Stimulated activated naive CD8-positive, alpha-beta T cell treated with anti-CD3 and anti-CD28 coated beads, Interleukin-15, amount 100 ng/mL, for 72 hours (primary cell): ENCODE measurements around the gene SFTPA2.
"Not testable (repeated sequence)": the region's sequence is repeated elsewhere in the genome, so short reads cannot be mapped to it uniquely, and the experiment has no call there.

Experiments used
- ATAC-seq: fragments of 150-1000 bp; cut with Tn5 transposase; 2 replicates; pipeline ENCODE4 v1.10.0; 2021; ENCODE audit warnings: mild to moderate bottlenecking, moderate library complexity
- DNase-seq, 2 donors: peaks; one replicate each; pipeline ENCODE4 v3.0.0; 2021 to 2022
- H3K27ac Mint-ChIP-seq, 2 donors: one replicate each; pipeline ENCODE4 v1.8.0; 2022; ENCODE audit warnings: mild to moderate bottlenecking in 2 of 2, mixed read lengths in 2 of 2, moderate library complexity in 2 of 2
- H3K27me3 Mint-ChIP-seq: one replicate; pipeline ENCODE4 v1.8.0; 2022; ENCODE audit warnings: mixed read lengths
- H3K4me1 Mint-ChIP-seq: one replicate; pipeline ENCODE4 v1.8.0; 2022; ENCODE audit warnings: mild to moderate bottlenecking, mixed read lengths
- H3K4me3 Mint-ChIP-seq, 2 donors: one replicate each; pipeline ENCODE4 v1.8.0; 2022; ENCODE audit warnings: mild to moderate bottlenecking in 2 of 2, mixed read lengths in 2 of 2, moderate library complexity in 1 of 2
- H3K9me3 Mint-ChIP-seq, 2 donors: one replicate each; pipeline ENCODE4 v1.8.0; 2022; ENCODE audit warnings: mixed read lengths in 2 of 2

SFTPA2 gene

DNA sequence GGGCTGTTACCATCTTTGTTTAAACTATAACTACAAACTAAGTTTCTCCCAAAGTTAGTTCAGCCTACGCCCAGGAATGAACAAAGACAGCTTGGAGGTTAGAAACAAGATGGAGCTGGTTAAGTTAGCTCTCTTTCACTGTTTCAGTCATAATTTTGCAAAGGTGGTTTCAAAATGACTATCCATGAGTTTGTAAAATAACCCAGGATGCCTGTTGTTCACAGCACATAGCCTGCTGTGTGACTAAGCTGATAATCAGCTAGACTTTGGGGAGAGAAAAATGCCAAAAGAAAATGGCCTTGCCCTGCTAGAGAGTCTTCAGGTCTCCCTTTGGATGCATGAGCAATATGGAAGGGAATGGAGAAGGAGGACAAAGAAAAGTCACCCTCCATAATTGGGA lies 19.3 kb downstream of the SFTPA2 start:
- H3K4me1 Mint-ChIP-seq, H3K27me3 Mint-ChIP-seq, H3K27ac Mint-ChIP-seq, DNase-seq, H3K4me3 Mint-ChIP-seq, H3K9me3 Mint-ChIP-seq: not testable (repeated sequence)
- peak; percentile 83 for ATAC-seq

DNA sequence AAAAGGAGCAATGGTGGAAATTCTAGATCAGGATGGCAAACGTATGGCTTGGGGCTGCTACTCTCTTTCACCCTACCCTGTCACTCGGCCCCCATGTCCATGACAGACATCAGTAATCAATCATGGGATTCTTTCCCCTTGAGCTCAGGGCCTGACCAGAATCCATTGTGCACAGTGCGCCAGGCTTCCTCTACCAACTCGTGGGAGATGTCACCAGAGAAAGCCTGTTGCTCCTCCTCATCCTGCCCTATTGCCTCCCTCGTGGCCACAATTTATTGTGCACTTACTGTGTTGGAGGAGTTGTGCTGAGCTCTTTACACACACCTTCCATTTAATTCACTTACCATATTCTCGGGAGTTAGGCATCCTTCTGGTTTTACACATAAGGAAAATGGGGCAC lies 21.9 kb downstream of the SFTPA2 start:
- not testable (repeated sequence) for H3K4me1 Mint-ChIP-seq, DNase-seq, H3K9me3 Mint-ChIP-seq, ATAC-seq, H3K27me3 Mint-ChIP-seq, H3K27ac Mint-ChIP-seq, H3K4me3 Mint-ChIP-seq

DNA sequence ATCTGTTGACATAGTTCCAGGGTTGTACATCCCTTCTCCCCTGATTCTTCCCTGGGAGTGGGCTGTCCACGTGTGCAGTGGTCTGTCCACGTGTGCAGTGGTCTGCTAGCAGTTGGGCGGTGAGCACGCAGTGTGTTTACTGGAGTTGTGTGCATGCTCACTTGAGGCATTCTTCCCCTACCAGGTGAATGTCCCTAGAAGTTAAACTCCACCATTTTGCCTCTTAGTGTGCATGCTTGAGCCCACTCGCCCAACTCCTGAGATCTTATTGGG lies 26.4 kb downstream of the SFTPA2 start:
- DNase-seq, H3K27me3 Mint-ChIP-seq, H3K4me1 Mint-ChIP-seq, H3K9me3 Mint-ChIP-seq, H3K27ac Mint-ChIP-seq, ATAC-seq, H3K4me3 Mint-ChIP-seq: not testable (repeated sequence)

DNA sequence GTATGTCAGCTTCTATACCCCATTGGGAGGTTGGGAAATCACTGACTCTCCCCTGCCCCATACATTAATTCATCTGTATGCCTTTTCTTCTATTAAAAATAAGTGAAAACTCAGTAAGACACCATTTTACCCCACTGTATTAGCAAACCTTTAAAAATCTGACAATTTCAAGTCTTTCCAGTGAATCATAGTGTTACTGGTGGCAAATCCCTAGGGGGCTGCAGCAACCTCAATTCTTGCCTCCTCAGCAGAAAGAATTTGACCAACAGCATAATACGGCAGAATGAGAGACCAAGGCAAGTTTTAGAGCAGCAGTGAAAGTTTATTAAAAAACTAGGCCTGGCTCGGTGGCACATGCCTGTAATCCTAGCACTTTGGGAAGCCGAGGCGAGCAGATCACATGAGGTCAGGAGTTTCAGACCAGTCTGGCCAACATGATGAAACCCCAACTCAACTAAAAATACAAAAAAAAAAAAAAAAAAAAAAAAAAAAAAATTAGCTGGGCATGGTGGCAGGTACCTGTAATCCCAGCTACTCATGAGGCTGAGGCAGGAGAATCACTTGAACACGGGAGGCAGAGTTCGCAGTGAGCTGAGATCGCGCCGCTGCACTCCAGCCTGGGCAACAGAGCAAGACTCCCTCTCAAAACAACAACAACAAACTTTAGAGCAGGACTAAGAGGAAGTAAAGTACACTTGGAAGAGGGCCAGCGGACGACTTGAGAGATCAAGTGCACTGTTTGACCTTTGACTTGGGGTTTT lies 26.9 kb downstream of the SFTPA2 start:
- not testable (repeated sequence) for H3K27ac Mint-ChIP-seq, ATAC-seq, DNase-seq, H3K4me3 Mint-ChIP-seq, H3K4me1 Mint-ChIP-seq, H3K9me3 Mint-ChIP-seq, H3K27me3 Mint-ChIP-seq

DNA sequence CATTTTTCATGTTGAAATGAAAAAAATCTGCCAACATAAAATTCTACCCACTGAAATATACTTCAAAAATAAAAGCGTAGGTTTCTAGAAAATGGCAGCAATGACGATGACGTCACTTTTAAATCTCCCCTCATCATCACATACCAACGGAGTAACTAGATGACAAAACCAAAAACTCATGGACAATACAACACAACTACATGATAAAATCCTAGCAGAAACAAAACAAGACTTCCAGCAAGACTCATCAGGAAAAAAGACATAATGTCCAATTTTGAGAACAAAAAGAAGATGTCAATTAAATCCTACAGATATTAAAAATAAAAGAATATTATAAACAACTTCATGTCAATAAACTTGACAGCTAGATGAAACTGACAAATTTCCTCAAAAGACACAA lies 31.9 kb downstream of the SFTPA2 start:
- not testable (repeated sequence) for H3K27ac Mint-ChIP-seq, H3K9me3 Mint-ChIP-seq, ATAC-seq, DNase-seq, H3K27me3 Mint-ChIP-seq, H3K4me1 Mint-ChIP-seq, H3K4me3 Mint-ChIP-seq

DNA sequence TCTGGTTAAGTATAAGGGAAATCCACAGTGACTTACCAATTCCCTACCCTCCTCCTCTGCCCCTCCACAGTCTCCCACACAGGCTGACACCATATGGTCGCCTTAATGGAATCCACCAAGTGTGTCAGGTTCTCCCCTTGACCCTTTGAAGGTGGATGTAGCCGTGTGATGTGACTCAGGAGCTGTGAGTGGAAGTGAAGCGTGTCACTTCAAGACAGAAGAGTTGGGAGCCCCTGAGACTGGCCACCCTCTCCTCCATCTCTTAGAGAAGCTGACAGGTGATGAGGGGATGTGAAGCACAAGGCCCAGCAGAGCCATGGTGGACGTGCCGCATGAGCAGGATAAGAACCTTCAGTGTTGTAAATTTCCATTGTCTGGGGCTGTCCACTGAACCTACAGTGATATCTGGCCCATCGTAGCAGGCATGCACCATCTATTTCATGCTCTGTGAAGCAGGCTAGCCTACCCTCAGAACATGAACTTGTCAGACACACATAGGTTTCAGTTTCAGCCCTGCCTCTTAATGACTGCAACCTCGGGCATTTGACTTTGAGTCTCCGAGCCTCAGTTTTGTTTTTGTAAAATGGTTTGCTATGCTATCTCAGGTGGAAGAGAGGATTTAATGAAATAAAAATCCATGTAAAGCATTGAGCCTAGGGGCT lies 35.0 kb downstream of the SFTPA2 start:
- DNase-seq, H3K4me1 Mint-ChIP-seq, H3K27me3 Mint-ChIP-seq, H3K9me3 Mint-ChIP-seq, ATAC-seq, H3K4me3 Mint-ChIP-seq, H3K27ac Mint-ChIP-seq: not testable (repeated sequence)

DNA sequence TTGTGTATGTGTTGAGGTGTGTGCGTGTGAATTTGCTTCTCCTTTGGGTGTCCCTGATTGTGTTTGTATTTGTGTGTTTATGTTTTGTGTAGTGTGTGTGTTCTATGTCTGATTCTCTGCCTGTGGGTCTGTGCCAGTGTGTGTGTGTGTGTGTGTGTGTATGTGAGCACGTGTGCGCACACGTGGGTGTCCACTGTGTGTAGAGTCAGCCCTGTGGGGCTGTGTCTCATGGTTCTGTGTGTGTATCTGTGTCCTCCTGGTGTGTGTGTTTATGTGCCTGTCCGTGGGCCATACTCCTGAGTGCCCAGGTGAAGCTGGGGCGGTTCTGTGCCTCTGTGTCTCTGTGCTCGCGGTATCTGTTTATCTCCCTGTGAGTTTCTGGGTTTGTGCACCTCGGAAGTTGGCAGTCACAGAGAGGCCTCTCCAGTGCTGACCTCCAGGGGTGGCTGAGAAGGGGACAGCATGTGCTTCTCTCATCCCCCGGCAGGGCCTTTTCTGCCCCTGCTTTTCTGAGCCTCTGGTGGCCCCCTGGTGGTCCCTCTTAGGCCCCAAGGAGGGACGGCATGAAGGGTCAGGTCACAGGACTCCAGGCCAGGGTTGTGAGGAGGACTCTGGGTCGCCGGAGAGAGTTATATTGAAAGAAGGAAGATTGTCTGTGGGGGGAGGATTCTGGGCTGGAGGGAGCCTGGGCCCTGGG lies 36.9 kb downstream of the SFTPA2 start:
- DNase-seq, H3K27me3 Mint-ChIP-seq, H3K4me1 Mint-ChIP-seq, H3K4me3 Mint-ChIP-seq, H3K9me3 Mint-ChIP-seq, ATAC-seq: not testable (repeated sequence)
- H3K27ac Mint-ChIP-seq, result peak overlapping the region in 1 of 2 donors; percentile 64

DNA sequence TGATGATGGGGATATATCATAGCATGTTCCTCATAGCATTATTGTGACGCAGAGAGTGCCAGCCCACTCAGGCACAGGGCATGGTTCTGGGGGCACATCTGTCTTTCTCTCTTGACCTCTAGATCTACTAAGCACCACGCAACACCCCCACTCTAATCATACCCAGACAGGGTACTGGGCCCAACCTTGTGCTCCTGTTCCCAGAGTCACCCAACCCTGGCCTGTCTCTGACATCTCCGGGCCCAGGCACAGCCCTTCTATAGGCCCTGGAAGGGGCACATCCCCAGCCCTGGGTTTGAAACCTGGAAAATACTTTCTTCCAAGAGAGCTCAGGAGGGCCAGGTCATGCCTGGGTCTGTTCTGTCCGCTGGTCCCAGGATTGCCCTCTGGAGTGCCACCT lies 37.7 kb downstream of the SFTPA2 start:
- peak; percentile 9 for ATAC-seq
- not testable (repeated sequence) for H3K4me1 Mint-ChIP-seq, H3K9me3 Mint-ChIP-seq, H3K4me3 Mint-ChIP-seq, DNase-seq, H3K27ac Mint-ChIP-seq, H3K27me3 Mint-ChIP-seq

DNA sequence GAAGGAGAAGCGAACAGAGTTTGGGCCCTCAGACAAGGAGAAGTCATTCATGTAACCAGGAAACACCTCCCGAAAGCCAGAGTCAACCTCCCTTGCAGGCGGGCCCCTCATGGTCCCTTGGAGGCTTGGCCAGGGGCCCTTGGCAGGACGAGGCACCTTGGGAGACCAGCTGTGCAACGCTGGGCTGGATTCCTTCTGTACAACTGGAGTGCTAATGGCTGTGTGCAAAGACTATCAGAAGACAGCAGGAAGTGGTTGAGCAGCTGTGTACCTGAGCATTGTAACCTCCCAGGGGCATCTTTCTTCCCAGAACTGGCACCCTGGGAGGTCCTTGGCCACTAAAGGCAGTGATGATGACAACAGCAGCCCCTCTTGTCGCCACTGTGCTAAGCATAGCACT lies 38.5 kb downstream of the SFTPA2 start:
- H3K27me3 Mint-ChIP-seq, DNase-seq, ATAC-seq, H3K4me1 Mint-ChIP-seq, H3K4me3 Mint-ChIP-seq, H3K9me3 Mint-ChIP-seq, H3K27ac Mint-ChIP-seq: not testable (repeated sequence)

DNA sequence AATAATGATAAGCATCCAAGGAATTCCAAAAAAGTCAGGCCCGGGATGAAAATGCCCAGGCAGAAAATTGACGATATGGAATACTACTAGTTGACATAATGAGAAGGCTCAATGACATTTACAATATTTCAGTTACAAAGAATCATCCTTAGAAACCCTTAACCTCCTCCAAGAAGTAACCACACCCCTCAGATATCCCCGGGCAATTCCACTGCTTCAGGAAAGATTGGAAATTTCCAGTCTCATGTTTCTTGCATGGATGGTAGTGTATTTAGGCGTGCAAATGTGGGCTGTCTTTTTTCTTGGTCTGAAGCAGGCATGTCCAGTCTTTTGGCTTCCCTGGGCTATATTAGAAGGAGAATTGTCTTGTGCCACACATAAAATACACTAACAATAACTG lies 42.6 kb downstream of the SFTPA2 start:
- H3K27me3 Mint-ChIP-seq, DNase-seq, H3K27ac Mint-ChIP-seq, H3K4me3 Mint-ChIP-seq, H3K9me3 Mint-ChIP-seq, H3K4me1 Mint-ChIP-seq, ATAC-seq: not testable (repeated sequence)

DNA sequence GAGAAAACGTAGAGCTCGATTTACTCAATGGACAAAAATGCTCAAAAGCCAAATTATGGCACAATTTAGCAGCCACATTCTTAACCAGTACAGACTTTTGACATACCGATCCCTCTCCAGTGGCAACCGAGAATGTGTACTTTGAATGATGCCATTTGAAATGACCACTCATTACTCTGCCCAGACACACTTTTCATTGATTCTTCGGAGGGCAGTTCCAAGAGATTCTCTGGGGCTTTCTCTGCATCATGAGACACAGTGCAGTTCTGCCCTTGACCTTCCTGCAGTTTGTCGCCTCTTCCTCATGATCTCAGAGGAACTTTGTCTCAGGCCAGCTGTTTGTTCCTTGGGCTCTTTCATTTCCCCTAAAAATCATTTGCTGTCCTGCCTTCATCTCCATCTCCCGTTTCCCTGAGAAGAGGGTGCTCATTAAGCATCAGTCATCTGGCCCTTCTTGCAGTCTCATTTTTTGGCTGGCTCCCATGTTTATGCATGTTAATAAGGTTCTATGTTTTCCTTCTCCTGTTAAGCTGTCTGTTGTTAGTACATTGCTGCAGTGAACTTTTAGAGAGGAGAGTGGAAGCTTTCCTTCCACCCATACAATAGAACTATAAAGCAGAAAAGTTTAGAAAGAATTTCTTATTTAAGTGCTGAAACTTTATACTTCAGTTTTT lies 43.5 kb downstream of the SFTPA2 start:
- H3K27ac Mint-ChIP-seq, H3K4me1 Mint-ChIP-seq, H3K9me3 Mint-ChIP-seq, H3K4me3 Mint-ChIP-seq, DNase-seq, H3K27me3 Mint-ChIP-seq, ATAC-seq: not testable (repeated sequence)

DNA sequence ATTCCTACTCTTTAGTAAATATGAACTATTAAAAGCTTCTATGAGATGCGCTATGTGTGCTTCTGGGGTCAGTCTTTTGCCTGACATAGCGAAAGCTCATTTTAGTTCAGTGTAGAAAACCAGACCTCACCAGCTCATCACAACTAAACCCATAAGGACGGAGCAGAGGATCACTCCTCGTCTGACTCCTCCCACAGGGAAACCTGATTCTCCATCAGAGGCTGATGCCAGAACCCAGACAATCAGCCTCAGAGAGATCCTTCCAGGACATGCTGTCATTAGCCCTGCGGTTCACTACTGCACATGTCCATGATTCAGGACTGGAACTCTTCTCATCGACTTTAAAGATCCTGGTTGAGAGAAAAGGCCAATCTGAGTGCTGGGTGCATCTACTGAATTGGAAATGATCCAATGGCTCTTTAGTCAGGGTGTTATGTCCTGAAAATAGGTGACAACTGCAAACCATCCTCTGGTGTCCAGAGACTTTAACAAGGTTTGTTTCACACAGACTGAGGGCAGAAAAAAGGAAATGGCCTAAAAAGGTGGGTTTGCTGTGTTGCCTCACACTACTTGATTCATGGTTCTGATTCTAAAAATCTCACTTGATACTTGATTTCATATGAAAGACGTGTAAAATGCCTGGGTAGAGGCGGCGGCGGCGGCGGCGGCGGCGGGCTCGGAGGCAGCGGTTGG lies 48.2 kb downstream of the SFTPA2 start, which contains the start of gene EIF5AL1:
EIF5AL1 (plus strand) TSS at position 643 of the 693 bp plus-strand sequence. CDS start 117 bp downstream, outside the sequence.
- not testable (repeated sequence) for H3K27me3 Mint-ChIP-seq, DNase-seq, H3K4me3 Mint-ChIP-seq, H3K9me3 Mint-ChIP-seq, H3K4me1 Mint-ChIP-seq, ATAC-seq
- peak within 1 kb of the TSS in 1 of 2 donors; percentile 54 for H3K27ac Mint-ChIP-seq

DNA sequence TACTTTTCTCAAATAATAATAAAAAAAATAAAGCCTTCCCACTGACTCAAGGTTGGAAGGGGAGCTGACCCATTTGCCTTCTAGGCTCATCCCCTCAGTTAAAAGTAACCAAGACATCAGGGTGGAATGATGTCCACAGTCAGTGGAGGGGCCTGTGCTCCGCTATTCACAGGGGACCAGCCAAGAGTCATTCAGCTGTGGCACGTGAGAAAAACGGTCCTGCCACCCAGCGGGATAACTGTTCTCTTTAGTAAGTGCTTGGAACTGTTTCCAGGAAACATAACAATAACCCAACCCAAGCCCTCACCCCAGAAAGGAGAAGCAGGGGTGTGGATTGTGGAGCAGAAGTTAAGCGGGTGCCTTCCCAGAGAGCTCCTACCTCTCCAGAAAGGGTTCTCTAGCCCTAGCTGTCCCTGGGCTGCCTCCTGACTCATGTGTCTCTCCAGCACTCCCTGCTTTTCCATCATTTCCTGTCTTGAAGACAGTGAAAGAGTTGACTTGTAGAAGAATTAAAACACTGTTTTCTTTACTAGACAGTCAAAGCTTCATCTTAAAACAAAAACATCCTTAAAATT lies 50.2 kb downstream of the SFTPA2 start:
- ATAC-seq, result not testable (repeated sequence)

DNA sequence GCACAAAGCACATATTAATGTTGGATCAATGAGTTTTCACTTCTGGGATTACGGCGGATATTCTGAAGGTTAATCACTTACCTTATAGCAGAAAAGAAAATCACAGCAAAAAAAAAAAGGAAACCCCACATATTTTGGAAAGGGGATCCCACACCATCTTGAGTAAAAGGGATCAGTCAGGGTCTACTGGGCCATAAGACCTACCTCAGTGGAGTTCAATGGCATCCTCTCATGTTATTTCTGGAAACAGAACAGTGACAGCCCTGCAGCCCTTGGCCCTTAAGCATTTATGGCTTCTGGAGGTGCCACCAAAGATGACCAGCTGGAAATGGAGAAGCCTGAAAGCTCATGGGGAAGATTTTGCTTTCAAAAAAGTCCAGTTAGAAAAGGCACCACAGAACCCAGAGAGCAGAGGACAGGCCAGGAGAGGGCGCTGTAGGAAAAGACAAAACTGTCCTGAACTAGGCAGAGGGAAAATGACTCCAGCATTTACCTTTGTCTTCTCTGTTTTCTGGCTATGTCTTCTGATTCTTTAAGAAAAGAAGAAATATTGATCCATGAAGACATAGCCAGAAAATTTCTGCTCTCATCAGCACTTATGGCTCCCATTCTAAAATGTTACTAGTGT lies 50.8 kb downstream of the SFTPA2 start:
- not testable (repeated sequence) for DNase-seq, H3K9me3 Mint-ChIP-seq, H3K4me1 Mint-ChIP-seq, H3K27ac Mint-ChIP-seq, H3K4me3 Mint-ChIP-seq
- H3K27me3 Mint-ChIP-seq, result peaks cover 23% of the 10 kb centered on the region
- peak; percentile 43 for ATAC-seq

More for the DNA sequence above, 50.2 kb downstream of the SFTPA2 start:
- not testable (repeated sequence) for H3K9me3 Mint-ChIP-seq, H3K4me1 Mint-ChIP-seq, DNase-seq, H3K4me3 Mint-ChIP-seq, H3K27ac Mint-ChIP-seq
- peaks cover 23% of the 10 kb centered on the region for H3K27me3 Mint-ChIP-seq

DNA sequence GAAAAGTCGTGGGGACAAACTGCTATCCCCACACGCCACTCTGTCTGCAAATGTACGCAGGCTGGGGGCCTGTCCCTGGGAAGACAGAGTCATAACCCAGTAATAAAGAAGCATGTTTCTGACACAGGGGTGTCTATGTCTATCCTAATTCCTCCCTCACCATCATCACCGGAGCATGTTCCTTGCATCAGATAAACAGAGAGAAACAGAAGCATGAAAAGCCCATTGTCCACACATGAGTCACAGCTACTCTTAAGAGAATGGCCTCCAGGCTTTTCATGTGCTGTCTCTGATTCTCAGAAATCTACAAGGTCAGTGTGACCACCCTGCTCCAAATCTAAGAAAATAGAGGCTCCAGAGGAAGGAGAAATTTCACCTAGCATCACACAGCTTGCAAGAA lies 52.0 kb downstream of the SFTPA2 start:
- H3K9me3 Mint-ChIP-seq, ATAC-seq, DNase-seq, H3K4me3 Mint-ChIP-seq, H3K4me1 Mint-ChIP-seq, H3K27ac Mint-ChIP-seq: not testable (repeated sequence)
- H3K27me3 Mint-ChIP-seq, result peaks cover 30% of the 10 kb centered on the region
